H1 (cell line): ENCODE measurements around the gene ZNF260. TPM values are rescaled to one million over a fixed set of nuclear protein-coding genes. Genes with fewer than 3 reads are reported as not detected.

ENCODE experiments used
- CTCF ChIA-PET: fragments of 300-600 bp; sonication (Branson Sonifier 250); formaldehyde crosslinking; loops from one replicate; lab custom pipeline; 2021; ENCODE audit not compliant: partially characterized antibody; lab: Charles Lee
- POLR2A ChIA-PET: fragments of 300-600 bp; sonication (Branson Sonifier 250); formaldehyde crosslinking; loops from one replicate; lab custom pipeline; 2021; ENCODE audit warnings: inconsistent platforms; ENCODE audit not compliant: partially characterized antibody; lab: Charles Lee
- DNase-seq, 2 experiments: peaks; one replicate each; pipeline versions ENCODE4 v3.0.0 to v3.0.0-alpha.2; 2010 to 2022; ENCODE audit warnings: low spot score in 2 of 2, low read depth in 1 of 2, mixed read lengths in 1 of 2
- FAIRE-seq: peaks from 2 replicates; lab custom pipeline; 2011; peaks lifted over from hg19 to GRCh38; lab: Jason Lieb, UNC
- H2AFZ ChIP-seq: 2 replicates; pipeline ENCODE4 v1.8.1; 2012; ENCODE audit warnings: low read length, inconsistent platforms
- H2AK5ac ChIP-seq: 2 replicates; pipeline ENCODE4 v1.6.1; 2013; ENCODE audit warnings: low read depth, low read length
- H2BK120ac ChIP-seq: replicated peaks from 2 replicates; pipeline ENCODE3; 2013; ENCODE audit warnings: low read depth, low read length, inconsistent platforms
- H2BK12ac ChIP-seq: 2 replicates; pipeline ENCODE4 v1.6.1; 2013; ENCODE audit warnings: low read depth, low read length
- H2BK15ac ChIP-seq: 2 replicates; pipeline ENCODE4 v1.6.1; 2013; ENCODE audit warnings: low read length
- H2BK20ac ChIP-seq: 2 replicates; pipeline ENCODE4 v1.6.1; 2013; ENCODE audit warnings: low read length
- H2BK5ac ChIP-seq: 2 replicates; pipeline ENCODE4 v1.6.1; 2013; ENCODE audit warnings: low read depth, low read length
- H3K14ac ChIP-seq: 2 replicates; pipeline ENCODE4 v1.6.1; 2013; ENCODE audit warnings: inconsistent platforms; ENCODE audit not compliant: insufficient read length
- H3K18ac ChIP-seq: 2 replicates; pipeline ENCODE4 v1.6.1; 2013; ENCODE audit warnings: low read length; ENCODE audit errors: extremely low read depth
- H3K23ac ChIP-seq: 2 replicates; pipeline ENCODE4 v1.6.1; 2013; ENCODE audit warnings: inconsistent platforms; ENCODE audit not compliant: insufficient read length
- H3K23me2 ChIP-seq: 2 replicates; pipeline ENCODE4 v1.6.1; 2013; ENCODE audit warnings: low read depth, low read length
- H3K27ac ChIP-seq: 2 replicates; pipeline ENCODE4 v1.6.1; 2011; ENCODE audit warnings: low read depth, low read length, inconsistent platforms
- H3K27me3 ChIP-seq, 4 experiments: replicated peaks in 1 of 4; 1 replicate in 1 of 4; 2 replicates in 3 of 4; pipeline versions ENCODE4 v1.6.1 to v1.8.1; 2011 to 2013; ENCODE audit warnings: low read length in 3 of 4, mild to moderate bottlenecking in 3 of 4, inconsistent platforms in 2 of 4, mixed read lengths in 2 of 4, moderate library complexity in 1 of 4; ENCODE audit not compliant: control insufficient read depth in 3 of 4, insufficient read depth in 3 of 4; ENCODE audit errors: extremely low read depth in 1 of 4
- H3K36me3 ChIP-seq, 4 experiments: 2 replicates each; pipeline versions ENCODE4 v1.6.1 to v1.8.1; 2011 to 2013; ENCODE audit warnings: mild to moderate bottlenecking in 4 of 4, low read length in 3 of 4, moderate library complexity in 2 of 4, control low read depth in 1 of 4, inconsistent platforms in 1 of 4; ENCODE audit not compliant: insufficient read depth in 4 of 4, control insufficient read depth in 2 of 4
- H3K4ac ChIP-seq: replicated peaks from 2 replicates; pipeline ENCODE3; 2013; ENCODE audit warnings: low read length, low read depth, mixed read lengths, inconsistent platforms; ENCODE audit not compliant: insufficient read length
- H3K4me1 ChIP-seq, 4 experiments: replicated peaks in 1 of 4; 1 replicate in 1 of 4; 2 replicates in 3 of 4; pipeline versions ENCODE4 v1.6.1 to v1.8.1; 2011 to 2013; ENCODE audit warnings: low read length in 3 of 4, inconsistent platforms in 2 of 4, mixed read lengths in 1 of 4; ENCODE audit not compliant: insufficient read depth in 4 of 4, control insufficient read depth in 3 of 4
- H3K4me2 ChIP-seq, 2 experiments: 2 replicates each; pipeline versions ENCODE4 v1.6.1 to v1.8.1; 2011 to 2013; ENCODE audit warnings: low read depth in 2 of 2, low read length in 2 of 2, control low read depth in 1 of 2, inconsistent platforms in 1 of 2, mild to moderate bottlenecking in 1 of 2; ENCODE audit not compliant: insufficient read depth in 1 of 2
- H3K4me3 ChIP-seq, 4 experiments: fragments of 200-600, 300-600 bp in 1 of 4; sonication (generic), shearing (Covaris generic), sonication (Bioruptor Twin) in 1 of 4; 2 replicates each; pipeline versions ENCODE4 v1.5.1 to v1.8.1; 2011 to 2016; ENCODE audit warnings: low read length in 4 of 4, low read depth in 3 of 4, control low read depth in 2 of 4, inconsistent platforms in 2 of 4, mild to moderate bottlenecking in 2 of 4, mixed read lengths in 1 of 4, moderate library complexity in 1 of 4; ENCODE audit not compliant: insufficient read depth in 2 of 4; ENCODE audit errors: extremely low read depth in 1 of 4
- H3K56ac ChIP-seq: replicated peaks from 2 replicates; pipeline ENCODE3; 2013; ENCODE audit warnings: low read depth, mild to moderate bottlenecking, mixed read lengths, low read length, inconsistent platforms; ENCODE audit not compliant: insufficient read length
- H3K79me1 ChIP-seq: 2 replicates; pipeline ENCODE4 v1.6.1; 2013; ENCODE audit warnings: low read depth, low read length, control low read depth
- H3K79me2 ChIP-seq, 2 experiments: 2 replicates each; pipeline versions ENCODE4 v1.6.1 to v1.8.1; 2012 to 2013; ENCODE audit warnings: low read length in 2 of 2, mild to moderate bottlenecking in 2 of 2, inconsistent platforms in 1 of 2; ENCODE audit not compliant: insufficient read depth in 2 of 2, control insufficient read depth in 1 of 2
- H3K9ac ChIP-seq, 4 experiments: replicated peaks in 1 of 4; 1 replicate in 1 of 4; 2 replicates in 3 of 4; pipeline versions ENCODE4 v1.6.1 to v1.8.1; 2011 to 2013; ENCODE audit warnings: low read depth in 3 of 4, low read length in 3 of 4, control low read depth in 2 of 4, mild to moderate bottlenecking in 2 of 4, moderate library complexity in 2 of 4, inconsistent platforms in 1 of 4; ENCODE audit errors: extremely low read depth in 1 of 4
- H3K9me3 ChIP-seq, 2 experiments: 2 replicates each; pipeline versions ENCODE4 v1.6.1 to v1.8.1; 2012 to 2013; ENCODE audit warnings: mild to moderate bottlenecking in 2 of 2, moderate library complexity in 2 of 2, control low read depth in 1 of 2, inconsistent platforms in 1 of 2, low read depth in 1 of 2, low read length in 1 of 2, mixed read lengths in 1 of 2; ENCODE audit not compliant: insufficient read depth in 2 of 2
- H4K20me1 ChIP-seq, 2 experiments: replicated peaks in 1 of 2; 2 replicates each; pipeline versions ENCODE3 to v1.8.1; 2011 to 2013; ENCODE audit warnings: inconsistent platforms in 2 of 2, low read length in 2 of 2, mild to moderate bottlenecking in 1 of 2; ENCODE audit not compliant: insufficient read depth in 2 of 2, control insufficient read depth in 1 of 2
- H4K5ac ChIP-seq: 2 replicates; pipeline ENCODE4 v1.6.1; 2013; ENCODE audit warnings: low read length, low read depth, mixed read lengths, inconsistent platforms; ENCODE audit not compliant: insufficient read length
- H4K8ac ChIP-seq: 2 replicates; pipeline ENCODE4 v1.8.0; 2013; ENCODE audit warnings: mild to moderate bottlenecking, moderate library complexity, low read length, inconsistent platforms; ENCODE audit not compliant: insufficient read depth; ENCODE audit errors: extremely low read depth
- H4K91ac ChIP-seq: replicated peaks from 2 replicates; pipeline ENCODE3; 2013; ENCODE audit warnings: low read length, mixed read lengths, inconsistent platforms; ENCODE audit not compliant: insufficient read length
- ATF3 ChIP-seq: IDR thresholded peaks from 2 replicates; pipeline ENCODE4 v1.6.1; 2011; ENCODE audit warnings: low read depth, mild to moderate bottlenecking, low read length; ENCODE audit not compliant: insufficient read depth
- CHD1 ChIP-seq: IDR thresholded peaks from 2 replicates; pipeline ENCODE4 v1.6.1; 2012; ENCODE audit warnings: low read depth, low read length, improper control_type of control experiment
- FOSL1 ChIP-seq: IDR thresholded peaks from 2 replicates; pipeline ENCODE4 v1.6.1; 2011; ENCODE audit warnings: mild to moderate bottlenecking, low read depth, low read length, moderate library complexity; ENCODE audit not compliant: insufficient read depth
- GABPA ChIP-seq: IDR thresholded peaks from 2 replicates; pipeline ENCODE4 v1.6.1; 2011; ENCODE audit warnings: mild to moderate bottlenecking, low read length, moderate library complexity, borderline replicate concordance; ENCODE audit not compliant: insufficient read depth
- HDAC2 ChIP-seq, 2 experiments: fragments of 300-600 bp in 1 of 2; sonication (generic) in 1 of 2; IDR thresholded peaks; 2 replicates each; pipeline ENCODE4 v1.6.1; 2011 to 2012; ENCODE audit warnings: low read depth in 2 of 2, low read length in 2 of 2, mild to moderate bottlenecking in 2 of 2, moderate library complexity in 2 of 2, borderline replicate concordance in 1 of 2, inconsistent platforms in 1 of 2
- KDM4A ChIP-seq: IDR thresholded peaks from one replicate; pipeline ENCODE4 v1.7.1; 2012; ENCODE audit warnings: low read depth, mild to moderate bottlenecking, moderate library complexity, low read length, inconsistent platforms; ENCODE audit not compliant: severe bottlenecking
- POLR2A ChIP-seq, 2 experiments: IDR thresholded peaks; 1 replicate in 1 of 2; 2 replicates in 1 of 2; pipeline ENCODE4 v1.6.1; 2011; ENCODE audit warnings: low read depth in 2 of 2, low read length in 2 of 2, mild to moderate bottlenecking in 2 of 2; ENCODE audit errors: control extremely low read depth in 1 of 2
- RNF2 ChIP-seq: fragments of 200-900, 300-1000 bp; sonication (generic); IDR thresholded peaks from 2 replicates; pipeline ENCODE4 v1.7.1; 2016; ENCODE audit warnings: borderline replicate concordance, low read depth, mild to moderate bottlenecking, antibody characterized with exemption, low read length; ENCODE audit not compliant: poor library complexity, severe bottlenecking; ENCODE audit errors: missing control alignments
- SUZ12 ChIP-seq: fragments of 200-600 bp; sonication (generic); IDR thresholded peaks from 2 replicates; pipeline ENCODE4 v1.6.1; 2012; ENCODE audit warnings: mild to moderate bottlenecking, inconsistent platforms, low read length, moderate library complexity, mixed read lengths
- ZNF274 ChIP-seq: IDR thresholded peaks from 2 replicates; pipeline ENCODE4 v1.7.0; 2012; ENCODE audit warnings: low read length, borderline replicate concordance; ENCODE audit errors: extremely low read depth
- WGBS, 2 experiments: shearing (Covaris generic) in 1 of 2; methylation state at CpG; one replicate each; pipeline versions ENCODE4 v1.1.6 to v1.1.7; 2013 to 2015; ENCODE audit warnings: low lambda C conversion rate in 2 of 2, mixed read lengths in 2 of 2, inconsistent platforms in 1 of 2, low coverage in 1 of 2, missing lambda C conversion rate in 1 of 2; ENCODE audit not compliant: insufficient replicate concordance in 2 of 2, insufficient coverage in 1 of 2, insufficient read length in 1 of 2; ENCODE audit errors: extremely low coverage in 1 of 2, missing lambda C conversion rate in 1 of 2; 5-methylcytosine and 5-hydroxymethylcytosine counted together
- polyA plus RNA-seq, 7 experiments: library from polyadenylated mRNA; depleted of rRNA in 3 of 7; stranded (reverse) in 5 of 7; unstranded in 2 of 7; fragments of >200 nt in 5 of 7; fragments of 200-250 nt in 2 of 7; gene quantifications; 1 replicate in 5 of 7; 2 replicates in 1 of 7; 4 replicates in 1 of 7; pipeline versions ENCODE4 v1.2.1 to v1.2.3, GENCODE V29; 2011 to 2013; ENCODE audit warnings: missing spikeins in 2 of 7, mixed read lengths in 2 of 7
- total RNA-seq: library from RNA; stranded (reverse); fragmentation: NEBNext Ultra II Directional; extraction: Animal tissue kit (Norgen Biotek cat#: 25700); gene quantifications from 2 replicates; pipeline ENCODE4 v1.2.1, GENCODE V29; 2021
- TF ChIP-seq, protein P1 (sequence below): IDR thresholded peaks from 2 replicates; pipeline ENCODE4 v1.6.1; 2012; ENCODE audit warnings: inconsistent platforms

ZNF260 gene
- total and polyA plus RNA-seq, 2 of the 8 experiments (the other 6 are each of a cell fraction or from before 2014, with no cell fraction given): 5.5 to 30.7 TPM

DNA sequence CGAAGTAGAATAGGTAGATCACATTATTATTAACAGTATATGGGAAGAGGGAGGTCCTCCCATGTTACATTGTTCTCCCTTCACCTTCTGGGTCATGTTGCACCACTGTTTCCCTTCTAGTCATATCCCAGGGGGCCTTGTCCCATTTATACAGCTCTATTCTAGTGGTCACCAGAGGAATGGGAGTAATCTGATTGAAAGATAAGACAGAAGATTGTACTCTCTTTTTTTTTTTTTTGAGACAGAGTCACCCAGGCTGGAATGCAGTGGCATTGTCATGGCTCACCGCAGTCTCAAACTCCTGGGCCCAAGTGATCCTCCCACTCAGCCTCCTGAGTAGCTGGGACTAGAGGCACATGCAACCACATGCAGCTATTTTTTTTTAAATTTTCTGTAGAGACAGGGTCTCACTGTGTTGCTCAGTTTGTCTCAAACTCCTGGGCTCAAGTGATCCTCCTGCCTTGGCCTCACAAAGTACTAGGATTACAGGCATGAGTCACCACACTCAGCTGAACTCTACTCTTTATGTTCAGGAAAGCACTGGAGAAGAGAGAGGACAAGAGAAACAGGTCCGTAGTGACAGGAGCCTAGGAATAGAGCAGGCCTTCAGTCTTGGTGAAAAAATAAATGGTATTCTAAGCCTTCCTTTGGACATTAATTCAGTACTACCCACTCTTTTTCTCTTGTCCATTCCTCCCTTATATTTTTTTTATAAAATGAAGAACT lies 49.4 kb upstream of the ZNF260 start:
- Histone ChIP-seq H2BK15ac (no peak overlapping the region), H3K56ac (no peak overlapping the region), H3K27ac (no peak overlapping the region), H2AFZ (no peak overlapping the region), H3K4me1 (no peaks in the 10 kb centered on the region; a peak in 1 of 7 replicates), H2BK12ac (no peak overlapping the region), H4K5ac (no peak overlapping the region), H4K20me1 (peaks cover 0 to under 1% of the 10 kb centered on the region in 2 experiments), H3K79me2 (peaks cover 0 to 26% of the 10 kb centered on the region in 2 experiments; a peak in 2 of 4 replicates), H3K23me2 (peaks cover 6% of the 10 kb centered on the region), H3K14ac (no peak overlapping the region), H3K36me3 (peaks cover 2 to 36% (median 11%) of the 10 kb centered on the region in 4 experiments; a peak in 6 of 8 replicates), H3K27me3 (no peaks in the 10 kb centered on the region), H3K79me1 (peaks cover 3% of the 10 kb centered on the region), H3K9ac (no peak overlapping the region), H4K8ac (no peak overlapping the region), H3K4me3 (no peak overlapping the region), H2AK5ac (no peak overlapping the region), H4K91ac (no peak overlapping the region), H3K4me2 (no peak overlapping the region), H3K4ac (no peak overlapping the region), H3K18ac (no peak overlapping the region), H3K23ac (no peak overlapping the region), H2BK20ac (no peak overlapping the region), H2BK120ac (no peak overlapping the region), H2BK5ac (no peak overlapping the region), H3K9me3 (no peaks in the 10 kb centered on the region)
- DNase-seq (no peak), FAIRE-seq (no peak)
- ChIA-PET POLR2A (interaction anchor here (0.6 kb wide), 1 partner anchor 342 kb away, joined by 5 read pairs; no protein-coding TSS in a partner anchor), CTCF (no interaction called here)
- WGBS, 2 experiments: 87% methylated on average over 3 of the region's 3 CpGs; no CpG with 5 or more reads in 1 of the 2 experiments
- no peak for TF ChIP-seq HDAC2 (IDR thresholded peaks at IDR 0.05; ENCODE audit: borderline replicate concordance in 1 of 2, low read depth in 2 of 2, low read length in 2 of 2)
- TF ChIP-seq FOSL1: no peak
- TF ChIP-seq ZNF274: no peak
- TF ChIP-seq, protein P1, sequence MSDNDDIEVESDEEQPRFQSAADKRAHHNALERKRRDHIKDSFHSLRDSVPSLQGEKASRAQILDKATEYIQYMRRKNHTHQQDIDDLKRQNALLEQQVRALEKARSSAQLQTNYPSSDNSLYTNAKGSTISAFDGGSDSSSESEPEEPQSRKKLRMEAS: no peak
- TF ChIP-seq POLR2A (IDR thresholded peaks at IDR 0.05; ENCODE audit: control extremely low read depth in 1 of 2, low read depth in 2 of 2, low read length in 2 of 2): no peak
- no peak for TF ChIP-seq GABPA
- no peak for TF ChIP-seq SUZ12
- TF ChIP-seq ATF3: no peak
- TF ChIP-seq KDM4A: no peak
- no peak for TF ChIP-seq RNF2
- TF ChIP-seq CHD1: no peak
